Upper lobe of right lung (tissue), 1 donor: ENCODE measurements around the gene TIMM10. TPM values are rescaled to one million over a fixed set of nuclear protein-coding genes. Genes with fewer than 3 reads are reported as not detected.

Experiments
- ATAC-seq: fragments of 200-7000 bp; cut with Tn5 transposase; one replicate; pipeline ENCODE4 v1.9.1; 2020; ENCODE audit warnings: mild to moderate bottlenecking, moderate library complexity
- DNase-seq: peaks from one replicate; pipeline ENCODE4 v3.0.0-alpha.2; 2020
- H3K27ac ChIP-seq: fragments of 200-600 bp; one replicate; pipeline ENCODE4 v1.8.0; 2022
- H3K27me3 ChIP-seq: fragments of 200-600 bp; one replicate; pipeline ENCODE4 v1.8.0; 2022; ENCODE audit warnings: mild to moderate bottlenecking
- H3K36me3 ChIP-seq: fragments of 200-600 bp; one replicate; pipeline ENCODE4 v1.8.0; 2022
- H3K4me1 ChIP-seq: fragments of 200-600 bp; one replicate; pipeline ENCODE4 v1.8.0; 2022
- H3K4me3 ChIP-seq: fragments of 200-600 bp; one replicate; pipeline ENCODE4 v1.8.0; 2022; ENCODE audit warnings: mild to moderate bottlenecking
- H3K9me3 ChIP-seq: fragments of 200-600 bp; one replicate; pipeline ENCODE4 v1.8.0; 2022
- CTCF ChIP-seq: fragments of 200-600 bp; IDR thresholded peaks from one replicate; pipeline ENCODE4 v1.8.0; 2022; ENCODE audit warnings: antibody characterized with exemption
- intact Hi-C: fragments of 100-400 bp; cut with DNase I; formaldehyde crosslinking; loops from one replicate; pipeline ENCODE4 v1.11.0; 2022
- total RNA-seq: library from RNA; stranded (reverse); fragmentation: NEBNext Ultra II Directional; extraction: Animal tissue kit (Norgen Biotek cat#: 25700); gene quantifications from one replicate; pipeline ENCODE4 v1.2.1, GENCODE V29; 2021
- donor health status: DM: no; HTN: yes; CAD: no; lungs with severe emphysema.

The TIMM10 gene
- total RNA-seq, 1 donor from 2014 or later: 34.7 TPM

GRCh38 chr11:57506522-57506921, 24.0 kb downstream of the TIMM10 start:
- H3K27ac ChIP-seq: no peak overlapping the region
- no peak for TF ChIP-seq CTCF
- H3K36me3 ChIP-seq: no peaks in the 10 kb centered on the region
- intact Hi-C loops: no loop called here
- no peak overlapping the region for H3K4me3 ChIP-seq
- DNase-seq: no peak
- no peaks in the 10 kb centered on the region for H3K9me3 ChIP-seq
- H3K4me1 ChIP-seq: no peaks in the 10 kb centered on the region
- ATAC-seq: no peak
- no peaks in the 10 kb centered on the region for H3K27me3 ChIP-seq

GRCh38 chr11:57504511-57504910, 26.0 kb downstream of the TIMM10 start:
- Histone ChIP-seq H3K27ac (no peak overlapping the region), H3K4me1 (peaks cover 10% of the 10 kb centered on the region), H3K27me3 (no peaks in the 10 kb centered on the region), H3K36me3 (no peaks in the 10 kb centered on the region), H3K4me3 (no peak overlapping the region), H3K9me3 (no peaks in the 10 kb centered on the region)
- DNase-seq (no peak), ATAC-seq (no peak)
- TF ChIP-seq CTCF: no peak
- intact Hi-C loops: no loop called here

- Histone ChIP-seq H3K4me3 (no peak overlapping the region), H3K4me1 (peaks cover 22% of the 10 kb centered on the region), H3K9me3 (no peaks in the 10 kb centered on the region), H3K27ac (no peak overlapping the region), H3K36me3 (no peaks in the 10 kb centered on the region), H3K27me3 (no peaks in the 10 kb centered on the region)
- intact Hi-C loops: no loop called here
- no peak for TF ChIP-seq CTCF
- no peak for DNase-seq
- ATAC-seq: no peak
Observed at GRCh38 chr11:57502870-57503269, 27.7 kb downstream of the TIMM10 start.

- intact Hi-C loops: no loop called here
- Histone ChIP-seq H3K4me3 (no peak overlapping the region), H3K36me3 (no peaks in the 10 kb centered on the region), H3K27ac (no peak overlapping the region), H3K9me3 (no peaks in the 10 kb centered on the region), H3K4me1 (peaks cover 22% of the 10 kb centered on the region), H3K27me3 (no peaks in the 10 kb centered on the region)
- no peak for ATAC-seq
- no peak for DNase-seq
- no peak for TF ChIP-seq CTCF
Observed at GRCh38 chr11:57502376-57502775, 28.2 kb downstream of the TIMM10 start.

- TF ChIP-seq CTCF: no peak
- Histone ChIP-seq H3K9me3 (no peaks in the 10 kb centered on the region), H3K4me3 (no peak overlapping the region), H3K27me3 (no peaks in the 10 kb centered on the region), H3K4me1 (peaks cover 22% of the 10 kb centered on the region), H3K27ac (no peak overlapping the region), H3K36me3 (no peaks in the 10 kb centered on the region)
- intact Hi-C loops: no loop called here
- no peak for DNase-seq
- ATAC-seq: no peak
Observed at GRCh38 chr11:57501953-57502352, 28.6 kb downstream of the TIMM10 start.

- no peak overlapping the region for H3K27ac ChIP-seq
- H3K4me1 ChIP-seq: peaks cover 22% of the 10 kb centered on the region
Observed at GRCh38 chr11:57500926-57501325, 29.6 kb downstream of the TIMM10 start.

More at GRCh38 chr11:57500926-57501325, 29.6 kb downstream of the TIMM10 start:
- no peaks in the 10 kb centered on the region for H3K36me3 ChIP-seq
- DNase-seq (no peak), ATAC-seq (no peak)
- H3K9me3 ChIP-seq: no peaks in the 10 kb centered on the region
- no peaks in the 10 kb centered on the region for H3K27me3 ChIP-seq
- TF ChIP-seq CTCF: no peak
- no peak overlapping the region for H3K4me3 ChIP-seq
- intact Hi-C loops: no loop called here
